HG03378 (cell line): Measurements from ENCODE around the gene GPX8.
A peak's percentile ranks its signal among the peaks of the same experiment; 100 is the strongest.

ENCODE experiments used
- ATAC-seq: cut with Tn5 transposase; IDR thresholded peaks from one replicate; pipeline ENCODE4 v1.9.1; 2021; ENCODE audit warnings: mild to moderate bottlenecking, moderate library complexity; ENCODE audit not compliant: unreplicated experiment

Gene GPX8, protein sequence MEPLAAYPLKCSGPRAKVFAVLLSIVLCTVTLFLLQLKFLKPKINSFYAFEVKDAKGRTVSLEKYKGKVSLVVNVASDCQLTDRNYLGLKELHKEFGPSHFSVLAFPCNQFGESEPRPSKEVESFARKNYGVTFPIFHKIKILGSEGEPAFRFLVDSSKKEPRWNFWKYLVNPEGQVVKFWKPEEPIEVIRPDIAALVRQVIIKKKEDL

GRCh38 chr5:55159763-55160492 is at the start of gene GPX8:
Gene GPX8 (plus strand): TSS chr5:55160171. CDS start chr5:55160193, 22 bp downstream.
- ATAC-seq: no peak

DNA sequence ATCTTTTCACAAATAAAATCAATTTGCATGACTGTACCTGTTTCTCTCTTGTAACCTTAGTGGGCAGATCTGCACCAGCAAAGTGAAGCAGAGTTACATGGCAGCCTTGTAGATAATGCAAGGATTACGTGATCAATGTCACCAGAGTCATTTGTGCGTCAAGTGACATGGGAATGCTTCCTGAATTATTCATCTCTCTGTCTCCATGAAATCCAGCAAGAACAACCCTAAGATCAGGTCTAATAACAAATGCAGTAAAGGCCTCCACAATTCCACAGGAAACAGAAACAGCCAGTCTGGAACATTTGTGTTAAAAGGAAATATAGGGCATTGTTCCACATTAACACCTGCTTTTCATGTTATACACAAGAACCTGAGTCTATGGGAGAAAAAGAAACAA is 49.8 kb upstream of the GPX8 start:
- no peak for ATAC-seq

DNA sequence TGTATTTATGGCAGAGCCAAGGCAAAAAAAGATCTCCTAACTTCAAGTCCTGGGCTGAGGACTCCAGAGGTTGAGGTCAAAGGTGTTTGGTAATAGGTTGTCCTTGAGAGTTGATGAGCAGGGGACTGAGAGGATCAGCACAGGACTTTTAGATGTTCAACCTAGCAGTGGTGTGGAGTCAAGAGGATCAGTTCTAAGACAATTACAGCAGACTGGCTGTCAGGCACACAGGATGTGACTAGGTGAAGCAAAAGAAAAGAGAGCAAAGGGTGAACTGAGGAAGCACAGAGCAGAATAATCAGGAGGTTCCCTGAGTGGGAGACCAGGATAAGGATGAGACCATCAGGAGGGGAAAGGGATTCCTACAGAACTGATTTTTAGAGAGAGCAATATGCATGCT is 46.6 kb upstream of the GPX8 start:
- ATAC-seq: no peak

DNA sequence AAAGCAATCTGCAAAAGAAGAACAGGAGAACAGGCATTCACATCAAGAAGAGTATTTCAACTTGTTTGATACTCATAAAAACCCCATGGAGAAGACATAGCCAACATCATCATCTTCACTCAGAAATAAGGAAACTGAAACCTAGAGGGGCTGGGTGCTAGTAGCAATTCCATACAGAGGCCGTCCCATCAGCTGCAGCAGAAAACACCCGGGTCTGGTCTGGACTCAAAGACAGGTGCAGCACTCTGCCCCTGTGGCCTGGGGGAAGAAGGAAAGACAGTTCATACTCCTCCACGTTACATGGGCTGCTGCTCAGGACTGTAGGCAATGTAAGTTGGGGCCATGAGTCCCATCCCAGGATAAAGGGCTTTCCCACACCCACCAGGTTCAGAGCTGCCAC is 45.9 kb upstream of the GPX8 start:
- no peak for ATAC-seq

- ATAC-seq: no peak
Measured at GRCh38 chr5:55123365-55123764, 36.6 kb upstream of the GPX8 start.

DNA sequence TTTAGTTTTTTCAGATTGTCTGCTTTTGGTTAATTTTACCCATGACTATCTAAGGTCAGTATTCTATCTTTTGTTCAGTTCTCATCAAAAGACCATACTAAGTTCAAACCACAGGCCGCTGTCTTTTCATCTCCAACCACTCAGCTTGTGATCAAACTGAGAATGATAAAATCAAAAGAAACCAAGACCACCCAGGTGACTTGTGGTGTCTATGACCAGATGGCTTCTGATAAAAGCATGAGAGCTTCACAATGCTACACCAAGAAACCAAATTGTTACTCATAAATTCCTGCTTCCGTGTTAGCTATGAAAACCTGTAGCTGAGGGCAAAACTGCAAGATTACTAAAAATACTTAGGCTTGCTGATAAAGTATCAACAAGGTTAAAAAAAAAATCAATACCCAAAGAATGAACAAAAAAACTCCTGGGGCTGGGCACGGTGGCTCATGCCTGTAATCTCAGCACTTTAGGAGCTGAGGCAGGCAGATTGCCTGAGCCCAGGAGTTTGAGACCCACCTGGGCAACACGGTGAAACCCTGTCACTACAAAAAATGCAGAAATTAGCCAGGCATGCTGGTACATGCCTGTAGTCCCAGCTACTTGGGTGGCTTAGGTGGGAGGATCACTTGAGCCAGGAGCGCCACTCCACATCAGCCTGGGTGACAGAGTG is 25.8 kb upstream of the GPX8 start:
- ATAC-seq: no peak

DNA sequence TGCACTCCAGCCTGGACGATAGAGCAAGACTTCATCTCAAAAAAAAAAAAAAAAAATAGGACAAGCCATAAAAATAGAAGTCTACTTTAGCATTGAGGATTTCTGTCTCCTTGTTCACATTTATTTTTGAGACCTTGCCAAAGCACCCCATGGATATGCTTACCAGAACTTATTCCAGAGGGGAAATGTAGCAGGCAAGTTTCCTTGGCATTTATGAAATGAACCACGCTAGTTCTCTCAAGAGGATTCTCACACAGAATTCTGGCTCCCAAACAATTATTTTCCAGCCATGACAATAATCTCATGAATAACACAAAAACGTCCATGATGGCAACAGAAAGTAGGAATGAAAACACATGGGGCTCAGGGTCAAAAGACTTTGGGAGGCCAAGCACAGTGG is 23.4 kb upstream of the GPX8 start:
- no peak for ATAC-seq

DNA sequence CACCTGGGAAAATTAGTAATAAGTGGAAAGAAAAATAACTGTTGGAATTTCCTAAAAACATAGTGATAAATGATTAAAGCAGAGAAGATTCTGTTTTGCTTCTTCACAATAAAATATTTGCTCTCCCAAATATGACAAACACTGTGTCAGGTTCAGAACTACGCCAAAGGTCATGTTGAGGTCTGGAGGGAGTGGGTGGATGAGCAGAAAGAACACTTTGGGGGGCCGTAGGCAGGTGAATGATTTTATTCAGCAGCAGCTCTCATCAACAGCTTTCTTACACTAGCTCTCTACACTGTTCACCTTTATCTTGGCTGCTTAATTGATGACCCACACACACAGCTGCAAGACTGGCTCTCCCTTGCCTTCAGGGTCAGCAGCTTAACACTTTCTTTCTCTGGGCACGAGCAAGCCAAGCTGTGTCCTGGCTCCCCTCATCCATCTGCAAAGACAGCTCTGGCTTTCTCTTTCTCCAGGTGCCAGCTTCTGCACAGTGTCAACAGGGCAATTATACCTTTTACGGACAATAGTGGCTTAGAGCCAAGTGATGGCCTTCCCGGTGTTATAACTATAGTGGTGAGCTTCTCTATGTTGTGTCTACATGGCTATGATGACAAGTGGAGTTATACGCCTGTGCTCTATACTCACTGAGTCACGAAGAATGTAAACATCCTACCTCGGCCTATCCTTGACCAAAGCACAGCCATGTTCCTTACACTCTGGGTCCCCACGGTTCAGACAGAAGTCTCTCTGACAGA is 18.9 kb upstream of the GPX8 start:
- ATAC-seq: no peak

DNA sequence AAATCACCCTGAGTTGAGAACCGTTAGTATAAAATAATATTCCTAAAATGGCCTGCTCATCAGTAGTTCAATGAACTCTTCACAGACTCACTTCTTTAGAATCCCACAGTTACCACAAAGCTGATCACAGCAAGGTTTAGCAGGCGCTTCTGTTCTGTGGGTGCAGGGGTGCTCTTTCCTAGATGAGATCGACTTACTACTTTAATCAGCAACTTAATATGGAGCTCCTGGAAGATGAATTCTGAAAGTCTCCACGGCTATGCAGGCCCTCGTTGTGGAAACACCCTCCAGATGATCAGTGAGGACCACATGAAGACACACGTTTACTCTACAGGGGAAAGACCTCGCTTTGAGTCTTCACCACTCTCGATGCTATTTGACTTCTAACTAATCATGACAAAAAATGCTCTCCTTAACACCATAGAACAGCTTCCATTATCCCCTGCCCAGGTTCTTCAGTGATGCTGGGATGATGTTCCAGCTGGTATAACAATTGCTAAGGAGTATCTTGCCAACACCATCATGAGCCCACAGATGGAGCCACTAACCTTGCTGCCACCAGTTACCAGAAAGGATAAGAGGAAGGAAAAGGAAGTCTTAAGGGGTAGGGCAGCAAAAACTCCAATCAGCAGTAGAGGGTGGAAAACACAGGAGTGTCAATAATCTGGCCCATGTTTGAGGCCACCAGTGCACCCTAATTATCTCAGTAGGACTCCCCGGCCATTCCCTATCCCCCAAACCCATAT is 17.9 kb upstream of the GPX8 start:
- ATAC-seq: no peak

GRCh38 chr5:55143624-55144023 is 16.3 kb upstream of the GPX8 start:
- no peak for ATAC-seq

GRCh38 chr5:55146080-55146479 is 13.9 kb upstream of the GPX8 start:
- no peak for ATAC-seq

DNA sequence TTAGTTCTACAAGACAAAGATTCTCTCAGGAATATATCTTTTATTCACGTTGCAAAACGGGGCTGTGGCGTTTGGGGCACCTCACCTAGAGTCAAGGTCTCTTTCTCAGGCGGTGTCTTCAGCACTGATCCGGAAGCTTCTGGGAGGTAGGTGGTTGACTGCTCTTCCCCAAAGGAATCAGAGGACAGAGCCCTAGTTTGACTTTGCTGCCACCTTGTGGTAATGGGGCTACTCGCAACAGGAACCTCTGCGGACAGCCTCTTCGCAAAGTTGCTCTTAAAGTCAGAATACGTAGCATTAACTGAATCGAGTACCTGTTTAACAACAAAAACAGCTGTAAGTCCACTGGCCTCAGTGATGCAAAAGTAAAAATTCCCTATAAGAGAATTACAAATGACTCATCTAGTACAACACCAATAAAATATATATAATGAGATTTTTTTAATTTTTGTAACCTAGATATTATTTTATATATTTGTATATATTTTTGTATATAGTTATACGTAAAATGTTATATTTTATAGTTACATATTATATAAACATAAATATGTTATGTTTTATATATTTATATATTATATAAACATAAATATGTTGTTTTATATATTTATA is 13.3 kb upstream of the GPX8 start:
- ATAC-seq: peak; percentile 87

DNA sequence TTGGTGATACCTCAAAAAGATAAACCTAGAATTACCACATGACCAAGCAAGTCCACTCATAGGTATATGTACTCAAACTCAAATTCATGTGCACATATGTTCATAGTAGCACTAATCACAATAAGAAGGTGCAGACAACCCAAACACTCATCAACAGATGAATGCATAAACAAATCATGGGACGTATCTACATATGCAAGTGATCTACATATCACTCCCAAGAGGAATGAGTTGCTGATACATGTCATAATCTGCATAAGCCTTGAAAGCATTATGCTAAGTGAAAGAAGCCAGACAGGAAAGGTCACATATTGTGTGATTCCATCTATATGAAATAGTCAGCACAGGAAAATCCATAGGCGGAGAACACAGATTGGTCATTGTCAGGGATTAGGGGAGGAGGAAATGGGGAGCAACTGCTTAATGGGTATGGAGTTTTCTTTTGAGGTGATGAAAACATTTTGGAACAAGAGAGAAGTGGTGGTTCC is 10.6 kb upstream of the GPX8 start:
- ATAC-seq: no peak

DNA sequence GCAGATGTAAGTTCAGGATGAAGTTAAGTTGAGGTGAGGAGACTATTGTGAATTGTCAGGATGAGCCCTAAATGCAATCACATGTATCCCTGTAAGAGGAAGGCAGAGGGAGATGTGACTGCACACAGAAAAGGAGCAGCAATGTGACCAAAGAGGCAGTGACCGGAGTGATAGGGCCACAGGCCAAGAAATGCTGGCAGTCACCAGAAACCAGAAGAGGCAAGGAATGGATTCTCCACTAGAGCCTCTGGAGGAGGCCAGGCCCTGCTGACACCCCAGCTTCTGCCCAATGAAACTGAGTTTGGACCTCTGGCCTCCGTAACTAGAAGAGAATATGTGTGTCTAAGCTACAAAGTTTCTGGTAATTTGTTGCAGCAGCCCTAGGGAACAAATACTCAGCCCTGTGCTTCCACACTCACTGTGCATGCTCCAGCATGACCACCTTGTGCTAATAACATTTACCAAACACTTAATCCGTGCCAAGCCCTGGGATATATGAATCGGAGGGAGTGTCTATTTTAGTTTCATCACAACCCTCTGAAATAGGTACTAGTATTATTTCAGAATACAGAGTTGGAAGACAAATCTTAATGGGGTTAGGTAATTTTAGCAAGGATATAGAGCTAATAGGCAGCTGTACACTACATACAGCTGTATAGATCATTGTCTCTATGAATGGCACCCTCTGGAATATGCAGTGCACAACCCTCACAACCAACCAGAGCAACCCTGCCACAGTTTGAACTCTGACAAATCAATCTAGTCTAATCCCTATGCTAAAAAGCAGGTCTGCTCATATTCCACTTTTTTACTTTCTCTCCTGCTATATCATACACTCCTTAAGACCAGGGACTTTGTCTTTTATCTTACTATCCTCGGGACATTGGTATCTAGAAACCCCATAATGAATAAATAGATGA is 7.8 kb upstream of the GPX8 start:
- no peak for ATAC-seq

GRCh38 chr5:55154873-55155272 is 5.1 kb upstream of the GPX8 start:
- ATAC-seq: no peak

DNA sequence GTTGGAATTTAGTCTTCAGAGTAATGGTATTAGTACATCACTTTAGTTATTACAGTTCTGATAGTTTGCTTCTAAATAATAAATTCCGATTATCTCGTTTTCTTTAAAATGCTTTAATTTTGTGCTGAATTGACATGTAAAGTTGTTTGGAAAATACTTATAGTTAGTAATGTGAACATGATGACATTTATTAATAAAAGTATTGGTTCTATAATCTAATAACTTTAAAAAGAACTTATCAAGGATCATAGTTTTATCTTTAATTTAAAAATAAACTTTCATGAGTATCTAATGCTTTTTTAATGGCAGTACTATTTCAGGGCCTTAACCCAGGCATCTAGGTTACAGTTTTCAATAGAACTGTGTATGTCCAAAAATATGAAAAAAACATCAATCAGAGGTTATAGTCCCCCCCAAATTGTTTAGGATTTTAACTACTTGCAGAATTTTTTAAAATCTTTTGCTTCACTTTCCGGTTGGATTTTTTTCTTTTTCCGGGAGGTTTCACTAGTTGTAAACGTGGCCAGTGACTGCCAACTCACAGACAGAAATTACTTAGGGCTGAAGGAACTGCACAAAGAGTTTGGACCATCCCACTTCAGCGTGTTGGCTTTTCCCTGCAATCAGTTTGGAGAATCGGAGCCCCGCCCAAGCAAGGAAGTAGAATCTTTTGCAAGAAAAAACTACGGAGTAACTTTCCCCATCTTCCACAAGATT is 680 bp downstream of the GPX8 start:
- ATAC-seq: no peak

DNA sequence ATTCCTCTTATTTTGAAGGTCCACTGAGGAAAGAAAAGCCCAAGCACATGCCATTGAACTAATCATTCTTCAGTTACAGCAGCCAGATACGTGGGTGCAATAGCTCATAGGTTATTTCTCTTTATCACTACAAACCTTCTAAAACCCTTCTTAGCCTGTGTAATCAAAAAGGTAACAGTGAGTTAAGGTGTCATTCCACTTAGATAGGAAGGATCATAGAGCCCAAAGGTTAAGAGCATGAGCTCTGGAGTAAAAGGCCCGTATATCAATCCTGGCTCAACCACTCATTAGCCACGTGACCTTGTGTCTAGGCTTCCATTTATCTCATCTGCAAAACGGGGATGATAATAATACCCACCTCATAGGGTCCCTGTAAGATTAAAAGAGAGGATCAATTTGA is 2.7 kb downstream of the GPX8 start:
- ATAC-seq: no peak

GRCh38 chr5:55171471-55171870 is 11.5 kb downstream of the GPX8 start:
- no peak for ATAC-seq
